Loucy (cell line): Measurements from ENCODE around the gene EMP1.

Source experiments
- CTCF ChIP-seq: fragments of 200-600 bp; sonication (generic); conservative IDR thresholded peaks from 2 replicates; pipeline ENCODE4 v1.5.1; 2014; ENCODE audit warnings: mild to moderate bottlenecking, antibody characterized with exemption, low read length
- EZH2phosphoT487 ChIP-seq: fragments of 200-600 bp; IDR thresholded peaks from 2 replicates; pipeline ENCODE4 v1.6.1; 2018; ENCODE audit warnings: antibody characterized with exemption, mild to moderate bottlenecking, moderate library complexity, borderline replicate concordance

GRCh38 chr12:13154831-13155230 is 41.7 kb upstream of the EMP1 start:
- TF ChIP-seq CTCF (no peak), EZH2phosphoT487 (no peak)
